Gastroesophageal sphincter (tissue), 3 donors: ENCODE results near the gene MAG.

Experiments
- CTCF ChIP-seq, 4 experiments: fragments of 200-600 bp in 2 of 4; fragments of 450-650 bp in 2 of 4; sonication (generic) in 1 of 4; IDR thresholded peaks; one replicate each; pipeline ENCODE4 v1.5.1; 2017 to 2019; ENCODE audit warnings: antibody characterized with exemption in 4 of 4, mild to moderate bottlenecking in 2 of 4, moderate library complexity in 2 of 4
- EP300 ChIP-seq: sonication (generic); formaldehyde crosslinking; IDR thresholded peaks from one replicate; pipeline ENCODE4 v1.6.1; 2017; ENCODE audit warnings: antibody characterized with exemption, mild to moderate bottlenecking
- POLR2A ChIP-seq, 2 donors: fragments of 450-650 bp; IDR thresholded peaks; one replicate each; pipeline ENCODE4 v1.6.1; 2017; ENCODE audit warnings: antibody characterized with exemption in 2 of 2, mild to moderate bottlenecking in 2 of 2, moderate library complexity in 1 of 2
- POLR2AphosphoS5 ChIP-seq: sonication (generic); formaldehyde crosslinking; IDR thresholded peaks from one replicate; pipeline ENCODE4 v1.6.1; 2017; ENCODE audit warnings: antibody characterized with exemption

DNA sequence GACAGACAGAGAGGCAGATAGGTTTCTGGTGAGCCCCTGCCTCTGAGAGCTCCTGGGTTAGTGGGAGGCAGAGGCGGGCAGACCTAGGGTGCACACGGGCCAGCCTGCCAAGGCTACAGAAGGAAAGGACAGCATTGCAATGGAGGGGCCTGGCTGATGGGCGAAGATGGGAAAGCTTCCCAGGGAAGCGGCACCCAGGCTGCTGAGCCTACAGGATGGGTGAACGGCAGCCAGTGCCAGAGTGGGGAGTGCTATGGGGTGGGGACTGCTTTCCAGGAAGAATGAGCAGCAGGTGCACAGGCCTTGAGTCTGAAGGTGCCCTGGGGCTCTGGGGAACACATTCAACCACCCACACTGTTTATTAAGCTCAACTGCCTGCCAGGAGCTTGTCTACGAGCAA is 702 bp upstream of the MAG start:
- TF ChIP-seq CTCF (IDR thresholded peaks at IDR 0.05), result no peak
- TF ChIP-seq EP300, result no peak
- TF ChIP-seq POLR2A (IDR thresholded peaks at IDR 0.05), result no peak
- TF ChIP-seq POLR2AphosphoS5, result no peak
